Measurements from ENCODE around the gene APP.
A peak's percentile ranks its signal among the peaks of the same experiment; 100 is the strongest.
"Not testable (repeated sequence)": the region's sequence is repeated elsewhere in the genome, so short reads cannot be mapped to it uniquely, and the experiment has no call there.

The APP gene

GRCh38 chr21:26162081-26162480 is 8.5 kb downstream of the APP start:
- no peak for DNase-seq (ENCODE audit: low spot score)

DNA sequence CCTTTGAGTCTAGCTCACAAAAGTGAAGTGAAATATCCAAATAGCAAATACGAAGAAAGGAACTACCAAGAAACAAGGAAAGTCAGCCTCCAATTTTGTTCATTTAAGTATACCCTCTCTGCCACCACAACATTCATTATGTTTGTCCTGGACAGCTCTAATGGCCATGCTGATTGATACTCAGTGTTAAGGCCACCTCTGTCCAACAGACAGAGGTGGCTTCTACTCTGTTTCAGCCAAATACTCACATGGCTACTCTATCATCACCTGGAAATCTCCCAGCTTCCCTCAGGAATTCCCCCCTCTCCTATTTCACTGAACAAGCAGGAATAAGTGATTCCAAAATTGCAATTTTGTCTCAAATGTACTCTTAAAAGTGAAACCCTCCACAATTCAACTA is 10.7 kb downstream of the APP start:
- no peak for DNase-seq (ENCODE audit: low spot score)

DNA sequence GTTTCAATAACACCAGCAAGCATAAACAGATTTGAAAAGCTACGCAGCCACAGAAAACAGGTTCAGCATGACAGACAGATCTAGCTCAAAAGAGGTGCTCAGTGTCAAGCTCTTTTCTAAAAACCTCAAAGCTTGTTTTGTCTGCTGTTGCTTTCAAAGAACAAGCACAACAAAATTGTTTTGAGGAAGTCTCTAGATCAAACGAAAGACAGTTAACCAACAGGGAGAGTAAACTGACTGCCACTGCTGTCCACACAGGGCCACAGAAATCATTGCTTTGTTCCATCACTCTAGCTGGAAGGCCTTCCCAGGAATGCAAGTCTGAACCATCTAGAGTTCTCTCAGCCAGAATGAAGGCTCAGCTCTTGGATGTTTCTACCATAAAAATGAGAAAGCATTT is 12.8 kb downstream of the APP start:
- DNase-seq (ENCODE audit: low spot score), result no peak

DNA sequence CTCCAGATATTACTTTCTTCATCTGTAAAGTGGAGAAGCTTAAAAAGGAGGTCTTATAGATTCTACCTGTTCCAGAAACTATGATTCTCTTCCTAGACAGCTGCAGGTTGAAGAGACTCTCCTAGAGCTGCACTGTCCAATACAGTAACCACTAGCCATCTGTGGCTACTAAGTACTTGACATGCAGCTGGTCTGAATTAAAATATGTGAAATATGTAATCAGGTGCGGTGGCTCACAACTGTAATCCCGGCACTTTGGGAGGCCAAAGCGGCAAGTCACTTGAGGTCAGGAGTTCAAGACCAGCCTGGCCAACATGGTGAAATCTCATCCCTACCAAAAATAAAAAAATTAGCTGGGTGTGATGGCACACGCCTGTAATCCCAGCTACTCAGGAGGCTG is 15.8 kb downstream of the APP start:
- no peak for DNase-seq (ENCODE audit: low spot score)

DNA sequence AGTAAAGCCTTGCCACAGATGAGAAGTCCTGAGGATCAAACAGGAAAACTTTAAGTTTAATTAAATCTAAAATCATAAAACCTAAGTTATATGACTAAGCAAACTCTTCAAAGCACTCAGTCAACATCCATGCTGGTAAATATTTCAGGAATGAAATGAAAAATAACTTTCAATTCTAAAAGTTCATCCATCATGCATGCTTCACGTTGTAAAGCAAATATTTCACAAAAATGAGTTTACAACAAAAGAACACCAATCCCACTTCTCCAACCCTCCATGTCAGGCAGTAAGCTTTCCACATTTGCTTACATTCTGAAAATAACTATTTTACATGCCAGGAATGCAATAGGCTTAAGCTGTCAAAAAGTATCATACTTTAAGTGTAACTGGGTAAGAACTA is 16.8 kb downstream of the APP start:
- no peak for DNase-seq (ENCODE audit: low spot score)

DNA sequence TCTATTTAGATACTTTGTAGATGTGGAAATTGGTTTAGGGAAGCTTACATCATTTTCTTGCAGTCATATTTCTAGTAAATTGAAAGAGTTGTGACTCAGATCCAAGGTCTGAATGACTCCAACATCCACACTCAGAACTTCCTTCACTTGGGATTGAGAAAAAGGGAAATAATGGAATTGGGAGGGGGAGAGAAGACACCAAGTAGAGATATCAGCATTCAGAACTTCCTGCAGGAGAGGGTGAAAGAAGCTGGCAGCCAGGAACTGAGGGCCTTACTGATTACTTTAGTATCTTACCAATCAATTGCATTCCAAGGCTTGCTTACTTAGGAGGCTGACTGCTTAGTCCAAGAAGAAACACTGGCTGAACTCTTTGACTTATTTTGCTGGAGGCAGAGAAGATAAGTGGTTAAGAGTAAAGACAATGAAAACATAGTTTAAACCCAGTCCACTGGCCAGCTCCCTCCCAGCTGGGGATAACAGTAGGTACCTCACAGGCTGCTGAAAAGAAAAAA is 21.7 kb downstream of the APP start:
- no peak for DNase-seq (ENCODE audit: low spot score)

- peak; percentile 45 for DNase-seq (ENCODE audit: low spot score)
Measured at GRCh38 chr21:26148071-26148839, 22.3 kb downstream of the APP start.

DNA sequence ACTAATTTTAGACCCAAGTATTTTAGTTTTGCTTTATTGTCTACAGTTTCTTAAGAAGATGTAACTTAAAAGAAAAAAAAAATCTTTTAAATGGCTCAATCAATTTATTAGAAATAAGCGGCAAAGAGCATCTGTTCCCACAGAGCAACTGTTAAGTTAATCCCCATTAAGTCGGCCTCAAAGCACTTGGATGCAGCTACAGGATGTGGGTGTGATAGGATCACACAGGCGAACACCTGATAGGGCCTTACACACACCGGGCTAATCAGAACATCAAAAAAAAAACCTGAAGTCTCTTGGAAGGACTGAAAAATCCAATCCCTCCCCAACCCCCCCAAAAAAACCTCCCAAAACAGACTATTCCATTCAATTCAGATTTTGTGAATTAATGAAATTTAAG is 23.0 kb downstream of the APP start:
- DNase-seq (ENCODE audit: low spot score), result peak; percentile 65

GRCh38 chr21:26146681-26147080 is 23.9 kb downstream of the APP start:
- no peak for DNase-seq (ENCODE audit: low spot score)

DNA sequence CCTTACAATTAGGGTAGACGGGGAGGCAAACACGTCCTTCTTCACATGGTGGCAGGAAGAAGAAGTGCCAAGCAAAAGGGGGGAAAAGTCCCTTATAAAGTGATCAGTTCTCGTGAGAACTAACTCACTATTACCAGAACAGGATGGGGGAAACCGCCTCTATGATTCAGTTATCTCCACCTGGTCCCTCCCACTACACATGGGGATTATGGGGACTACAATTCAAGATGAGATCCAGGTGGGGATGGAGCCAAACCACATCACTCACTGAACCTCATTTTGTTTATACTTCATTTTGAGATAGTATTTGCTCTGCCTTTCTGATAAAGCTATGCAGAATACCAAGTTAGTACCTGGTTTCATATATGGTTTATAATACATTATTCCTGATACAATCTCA is 26.5 kb downstream of the APP start:
- DNase-seq (ENCODE audit: low spot score), result no peak

DNA sequence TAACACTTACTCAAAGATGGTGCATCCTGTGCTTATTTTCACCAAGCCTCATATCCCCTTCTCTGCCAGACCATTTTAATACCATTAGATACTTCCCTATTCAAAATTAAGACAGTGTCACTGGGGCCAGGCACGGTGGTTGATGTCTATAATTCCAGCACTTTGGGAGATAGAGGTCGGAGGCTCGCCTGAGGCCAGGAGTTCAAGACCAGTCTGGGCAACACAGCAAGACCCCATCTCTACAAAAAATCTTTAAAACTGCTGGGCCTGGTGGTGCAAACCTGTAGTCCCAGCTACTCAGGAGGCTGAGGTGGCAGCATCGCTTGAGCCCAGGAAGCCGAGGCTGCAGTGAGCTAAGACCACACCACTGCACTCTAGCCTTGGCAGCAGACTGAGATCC is 28.2 kb downstream of the APP start:
- DNase-seq (ENCODE audit: low spot score), result no peak

DNA sequence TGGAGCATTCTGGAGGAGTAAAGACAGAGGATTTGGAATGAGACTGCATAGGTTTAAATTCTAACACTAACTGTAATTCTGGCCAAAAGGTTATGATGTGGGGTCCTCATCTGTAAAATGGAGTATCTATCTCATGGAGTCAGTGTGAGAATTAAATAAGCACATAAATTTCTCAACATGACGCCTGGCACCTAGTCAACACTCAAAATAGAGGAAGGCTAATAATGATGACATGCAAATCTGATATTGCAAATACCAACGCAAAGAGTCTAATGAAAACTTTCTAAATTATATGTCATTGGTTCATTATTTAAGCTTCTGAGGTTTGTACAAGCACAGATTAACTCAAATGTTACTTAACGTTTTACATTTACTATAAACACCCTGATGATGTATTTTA is 29.6 kb downstream of the APP start:
- no peak for DNase-seq (ENCODE audit: low spot score)

DNA sequence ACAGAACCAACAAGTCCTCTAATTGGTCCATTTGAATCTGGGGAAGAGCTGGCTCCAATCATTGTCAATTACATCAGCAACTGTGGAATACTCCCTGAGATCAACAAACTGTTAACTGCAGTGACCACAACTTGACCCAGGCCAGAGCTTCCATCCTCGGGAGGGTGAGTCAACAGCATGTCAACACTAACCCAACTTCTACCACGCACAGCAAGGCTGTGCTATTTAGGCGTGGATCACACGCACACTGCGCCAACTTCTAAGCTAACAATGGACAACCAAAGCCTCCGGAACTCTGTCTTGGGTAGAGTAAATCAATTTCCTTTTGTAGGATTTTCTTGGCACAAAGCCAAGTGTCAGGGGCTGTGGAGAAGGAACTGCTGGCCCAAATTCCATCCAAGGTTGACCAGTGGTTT is 30.4 kb downstream of the APP start:
- DNase-seq (ENCODE audit: low spot score), result no peak

GRCh38 chr21:26138615-26139257 is 31.8 kb downstream of the APP start:
- no peak for DNase-seq (ENCODE audit: low spot score)

DNA sequence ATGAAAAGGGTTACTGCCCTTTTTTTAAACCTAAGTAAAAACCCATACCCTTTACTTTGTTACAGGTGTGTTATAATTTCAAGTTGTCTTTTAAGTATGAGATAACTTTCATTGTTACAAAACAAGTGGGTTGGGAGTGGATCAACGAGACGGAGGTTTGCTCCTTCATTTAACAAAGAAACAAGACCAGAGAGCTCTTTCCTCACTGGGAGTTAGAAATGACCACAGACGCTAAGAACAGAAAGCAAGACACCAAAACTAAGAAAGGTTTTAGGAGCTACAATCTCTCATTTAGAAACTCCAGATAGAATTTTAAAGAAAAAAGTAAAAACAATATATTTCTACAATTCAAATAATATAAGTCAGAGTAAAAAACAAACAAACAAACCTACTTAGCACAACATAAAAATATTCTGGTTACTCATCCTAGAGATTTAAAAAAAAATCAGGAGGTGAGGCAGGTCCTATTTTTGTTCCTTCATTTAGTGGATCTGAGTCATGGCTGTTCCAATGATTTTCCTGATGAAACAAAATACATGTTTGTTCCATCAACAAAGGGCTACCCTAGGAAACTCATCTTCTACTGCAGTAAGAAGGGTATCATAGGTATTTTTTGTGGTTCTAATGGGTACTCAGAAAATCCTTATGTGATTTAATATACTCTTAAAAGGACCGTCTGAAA is 33.0 kb downstream of the APP start:
- DNase-seq (ENCODE audit: low spot score), result no peak

- DNase-seq (ENCODE audit: low spot score), result no peak
Measured at GRCh38 chr21:26136671-26137070, 33.9 kb downstream of the APP start.

DNA sequence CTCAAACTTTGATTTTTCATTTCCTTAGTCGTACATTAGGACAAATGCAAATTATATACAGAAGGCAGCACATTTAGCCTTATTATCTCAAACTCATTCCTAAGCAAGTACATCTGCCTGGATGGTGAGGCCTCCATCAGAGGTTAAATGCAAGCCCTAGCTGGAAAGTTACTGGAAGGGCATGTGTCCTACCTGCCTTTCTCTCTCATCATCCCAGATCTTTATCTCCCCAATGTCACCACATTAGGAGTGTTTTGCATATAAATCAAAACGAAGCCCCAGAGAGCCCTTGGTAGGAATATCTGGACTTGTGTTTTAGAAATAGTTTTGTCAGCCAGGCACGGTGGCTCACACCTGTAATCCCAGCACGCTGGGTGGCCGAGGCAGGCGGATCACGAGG is 35.0 kb downstream of the APP start:
- no peak for DNase-seq (ENCODE audit: low spot score)

- no peak for DNase-seq (ENCODE audit: low spot score)
Measured at GRCh38 chr21:26131554-26131953, 39.0 kb downstream of the APP start.

DNA sequence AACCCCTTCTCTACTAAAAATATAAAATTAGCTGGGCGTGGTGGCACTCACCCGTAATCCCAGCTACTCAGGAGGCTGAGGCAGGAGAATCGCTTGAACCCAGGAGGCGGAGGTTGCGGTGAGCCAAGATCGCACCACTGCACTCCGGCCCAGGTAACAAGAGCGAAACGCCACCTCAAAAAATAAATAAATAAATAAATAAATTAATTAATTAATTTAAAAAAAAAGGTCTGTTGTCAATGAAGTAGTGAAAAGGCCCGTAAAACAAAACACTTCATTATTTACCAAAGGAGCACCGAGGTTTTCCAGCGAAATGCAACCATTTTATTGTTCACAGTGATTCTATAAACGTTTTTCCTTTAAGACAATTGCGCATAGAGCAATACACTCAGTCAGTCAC is 39.5 kb downstream of the APP start:
- DNase-seq (ENCODE audit: low spot score), result not testable (repeated sequence)

GRCh38 chr21:26130249-26130881 is 40.2 kb downstream of the APP start:
- DNase-seq (ENCODE audit: low spot score), result no peak

DNA sequence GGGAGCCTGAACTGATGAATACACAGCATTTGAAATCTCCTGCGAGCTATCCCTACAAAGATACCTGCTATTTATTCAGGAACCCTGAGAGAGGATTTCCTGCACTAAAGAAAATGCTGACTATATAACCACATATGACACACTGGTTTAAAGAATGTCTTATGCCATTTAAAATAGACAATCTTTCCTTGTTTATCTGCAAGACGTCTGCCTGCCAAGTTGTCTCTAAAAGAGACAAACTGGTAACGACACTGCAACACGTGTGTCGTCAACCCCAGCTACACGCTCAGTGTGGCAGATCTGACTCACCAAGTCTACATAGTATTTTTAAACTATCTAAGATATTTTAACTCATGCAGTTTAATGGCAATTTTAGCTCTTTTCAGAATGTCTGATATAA is 42.7 kb downstream of the APP start:
- no peak for DNase-seq (ENCODE audit: low spot score)

GRCh38 chr21:26127073-26127814 is 43.3 kb downstream of the APP start:
- DNase-seq (ENCODE audit: low spot score), result no peak

Data from cerebellar cortex (tissue), 1 donor.